Dedifferentiated amniotic fluid mesenchymal stem cell (primary cell): Measurements from ENCODE around the gene KRT83.
"Not testable (repeated sequence)": the region's sequence is repeated elsewhere in the genome, so short reads cannot be mapped to it uniquely, and the experiment has no call there.

Experiments used
- DNase-seq: peaks from one replicate; pipeline ENCODE4 v3.0.0-alpha.2; 2016; ENCODE audit errors: extremely low spot score

KRT83 gene

GRCh38 chr12:52286857-52287785 is 34.1 kb downstream of the KRT83 start:
- not testable (repeated sequence) for DNase-seq

GRCh38 chr12:52285851-52286530 is 35.2 kb downstream of the KRT83 start:
- no peak for DNase-seq

GRCh38 chr12:52285172-52285745 is 35.9 kb downstream of the KRT83 start:
- no peak for DNase-seq

GRCh38 chr12:52284562-52285171 is 36.5 kb downstream of the KRT83 start:
- no peak for DNase-seq

GRCh38 chr12:52280796-52281560 is 40.2 kb downstream of the KRT83 start:
- peak; percentile 98 for DNase-seq

GRCh38 chr12:52280319-52280795 is 40.8 kb downstream of the KRT83 start:
- peak; percentile 98 for DNase-seq

- no peak for DNase-seq
Observed at GRCh38 chr12:52279422-52280318, 41.5 kb downstream of the KRT83 start.

GRCh38 chr12:52278575-52279421 is 42.4 kb downstream of the KRT83 start:
- peak; percentile 64 for DNase-seq

- no peak for DNase-seq
Observed at GRCh38 chr12:52277486-52278245, 43.5 kb downstream of the KRT83 start.

- no peak for DNase-seq
Observed at GRCh38 chr12:52275686-52276085, 45.5 kb downstream of the KRT83 start.

- DNase-seq = no peak
Observed at GRCh38 chr12:52274521-52275120, 46.6 kb downstream of the KRT83 start, which contains the start of gene KRT86. KRT86 (plus strand) TSS chr12:52274645; CDS start chr12:52301917, 27,272 bp downstream.

- no peak for DNase-seq
Observed at GRCh38 chr12:52271158-52271557, 50.0 kb downstream of the KRT83 start.

- no peak for DNase-seq
Observed at GRCh38 chr12:52270541-52271070, 50.6 kb downstream of the KRT83 start.

- DNase-seq = no peak
Observed at GRCh38 chr12:52268212-52268611, 53.0 kb downstream of the KRT83 start.

GRCh38 chr12:52267699-52268098 is 53.5 kb downstream of the KRT83 start:
- no peak for DNase-seq

- DNase-seq = no peak
Observed at GRCh38 chr12:52267266-52267665, 53.9 kb downstream of the KRT83 start.

GRCh38 chr12:52266514-52266913 is 54.7 kb downstream of the KRT83 start:
- no peak for DNase-seq

- DNase-seq = no peak
Observed at GRCh38 chr12:52264435-52264825, 56.8 kb downstream of the KRT83 start.
